Measurements from ENCODE around the gene PRPSAP2.

PRPSAP2 gene

DNA sequence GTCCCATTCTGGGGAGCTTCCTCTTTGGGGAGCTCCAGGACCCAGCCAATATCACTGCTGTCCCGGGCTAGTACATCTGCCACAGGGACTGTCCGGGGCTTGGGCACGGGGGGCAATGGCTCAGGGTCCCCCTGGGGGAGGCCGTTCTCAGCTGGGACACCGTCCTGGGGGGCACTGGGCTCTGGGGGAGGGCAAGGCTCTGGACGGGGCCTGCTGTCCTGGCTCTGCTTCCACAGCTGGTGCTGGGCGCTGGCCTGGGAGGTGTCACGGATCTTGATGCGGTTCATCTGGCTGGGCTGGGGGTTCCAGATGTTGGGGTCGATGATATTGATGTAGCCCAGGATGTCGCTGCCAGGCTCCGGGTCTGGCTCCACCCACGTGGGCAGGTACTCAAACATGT lies 120.1 kb downstream of the PRPSAP2 start:
- no peak for DNase-seq (ENCODE audit: low read depth, low spot score)

GRCh38 chr17:18978655-18979054 lies 120.7 kb downstream of the PRPSAP2 start:
- no peak for DNase-seq (ENCODE audit: low read depth, low spot score)
